Activated CD8-positive, alpha-beta memory T cell treated with anti-CD3 and anti-CD28 coated beads, Interleukin-2, amount 50 U/mL, for 1 hour (primary cell): ENCODE data around the gene MAD1L1.

Source experiments
- DNase-seq: peaks from one replicate; pipeline ENCODE4 v3.0.0-alpha.2; 2020; ENCODE audit errors: extremely low read depth

Gene MAD1L1

DNA sequence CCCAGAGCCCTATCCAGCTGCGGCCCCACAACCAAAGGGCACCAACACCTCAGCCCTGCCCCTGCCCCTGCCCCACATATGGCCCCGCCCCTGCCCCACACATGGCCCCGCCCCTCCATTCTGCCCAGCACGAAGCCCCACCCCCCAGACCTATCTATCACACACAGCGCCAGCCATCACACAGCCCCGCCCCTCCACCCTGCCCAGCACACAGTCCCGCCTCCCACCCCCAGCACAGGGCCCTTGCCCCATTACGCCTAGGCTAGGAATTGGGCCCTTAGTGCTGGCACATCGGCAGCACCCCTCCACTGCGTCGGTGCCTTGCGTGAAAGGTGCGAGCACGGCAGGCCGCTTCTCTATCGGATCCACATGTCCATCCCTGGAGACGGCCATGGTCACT is 126.8 kb downstream of the MAD1L1 start:
- no peak for DNase-seq

GRCh38 chr7:2105280-2105679 is 127.5 kb downstream of the MAD1L1 start:
- DNase-seq: no peak

- no peak for DNase-seq
These were observed 128.0 kb downstream of the MAD1L1 start for GRCh38 chr7:2104716-2105115.

DNA sequence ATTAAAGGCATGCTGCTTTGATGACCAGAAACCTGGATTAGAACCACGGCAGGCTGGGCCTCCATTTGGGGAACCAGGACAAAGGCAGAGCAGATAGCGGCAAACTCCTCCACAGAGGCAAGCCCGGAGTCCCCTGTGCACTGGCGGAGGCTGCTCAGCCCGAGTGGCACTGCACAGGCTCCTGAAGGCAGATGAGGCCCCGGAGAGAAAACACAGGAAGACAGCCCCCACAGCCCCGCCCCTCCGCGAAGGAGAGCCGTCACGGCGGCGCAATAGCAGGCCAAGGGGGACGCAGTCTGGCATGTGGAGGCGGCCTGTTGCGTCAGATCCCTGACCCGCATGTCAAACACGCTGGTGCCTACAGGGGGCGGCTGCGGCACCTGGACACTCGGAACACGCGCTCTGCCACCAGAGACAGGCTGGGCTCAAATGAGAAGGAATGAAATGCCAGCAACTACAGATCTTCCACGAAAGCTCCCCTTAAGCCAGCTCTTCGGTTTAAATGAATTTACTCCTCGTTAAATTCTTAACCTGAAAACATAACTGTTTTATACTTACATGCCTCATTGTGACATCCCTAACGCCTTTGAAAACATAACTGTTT is 128.5 kb downstream of the MAD1L1 start:
- DNase-seq: peak; percentile 41

DNA sequence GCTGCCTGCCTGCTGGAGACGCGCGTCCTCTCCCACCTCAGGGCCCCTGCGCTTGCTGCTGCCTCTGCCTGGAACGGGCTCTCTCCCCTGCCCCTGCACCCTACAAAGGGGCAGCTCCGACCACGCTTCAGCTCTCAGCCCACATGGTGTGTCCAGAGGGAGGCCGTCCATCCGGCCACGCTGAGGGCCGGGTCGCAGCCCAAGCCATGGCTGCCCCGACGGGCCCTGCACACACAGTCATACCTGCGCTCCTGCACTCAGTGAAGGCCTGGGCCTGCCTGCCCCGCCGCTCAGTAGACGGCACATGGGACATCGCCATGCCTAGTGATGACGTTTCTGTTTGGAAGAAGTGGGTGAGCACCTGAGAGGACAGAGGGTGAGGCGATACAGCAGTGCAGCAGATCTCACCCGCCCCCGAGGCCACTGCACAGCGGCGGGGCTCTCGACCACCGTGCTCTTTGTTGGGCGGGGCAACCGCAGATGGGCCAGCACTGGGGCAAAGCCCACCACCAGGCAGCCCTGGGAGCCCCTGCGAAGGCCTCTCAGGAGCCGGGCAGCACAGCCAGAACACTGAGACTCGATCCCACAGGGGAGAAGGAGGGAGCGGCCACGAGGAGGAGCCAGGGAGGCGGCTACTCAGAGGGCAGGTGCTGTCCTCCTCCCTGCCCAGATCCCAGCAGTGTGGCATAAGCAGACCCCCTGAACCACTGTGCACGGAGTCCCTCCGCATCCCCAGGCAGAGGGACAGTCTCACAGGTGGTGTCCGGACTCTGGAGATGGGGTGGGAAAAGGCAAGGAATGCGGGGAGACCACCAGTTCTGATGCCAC is 129.5 kb downstream of the MAD1L1 start:
- no peak for DNase-seq

- no peak for DNase-seq
These were observed 130.4 kb downstream of the MAD1L1 start for GRCh38 chr7:2102375-2102723.

DNA sequence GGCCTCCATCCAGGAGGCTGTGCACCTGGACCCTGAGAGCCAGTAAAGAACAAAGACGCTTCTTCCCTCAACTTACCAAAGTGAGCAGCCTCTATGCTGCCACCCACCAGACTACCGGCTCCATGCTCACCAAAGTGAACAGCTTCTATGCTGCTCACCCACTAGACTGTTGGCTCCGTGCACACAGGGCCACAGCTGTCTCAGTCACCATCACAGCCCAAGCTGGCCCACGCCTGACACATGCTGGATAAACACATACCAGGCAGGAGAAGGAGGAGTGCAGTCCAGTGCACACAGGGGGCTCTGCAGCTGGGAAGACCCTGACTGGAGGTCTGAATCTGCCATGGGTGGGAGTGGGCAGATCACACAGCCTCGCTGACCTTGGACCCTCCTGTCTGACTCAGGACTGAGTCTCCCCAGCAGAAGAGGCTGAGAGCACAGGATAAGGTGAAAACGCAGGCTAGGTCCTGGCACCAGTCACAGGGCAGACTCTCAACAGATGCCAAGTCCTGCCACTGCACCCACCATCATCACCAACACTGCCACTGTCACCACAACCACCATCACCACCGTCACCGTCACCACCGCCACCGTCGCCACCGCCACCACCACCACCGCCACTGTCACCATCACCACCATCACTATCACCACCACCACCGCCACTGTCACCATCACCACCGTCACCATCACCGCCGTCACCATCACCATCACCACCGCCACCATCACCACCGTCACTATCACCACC is 130.9 kb downstream of the MAD1L1 start:
- DNase-seq: no peak

DNA sequence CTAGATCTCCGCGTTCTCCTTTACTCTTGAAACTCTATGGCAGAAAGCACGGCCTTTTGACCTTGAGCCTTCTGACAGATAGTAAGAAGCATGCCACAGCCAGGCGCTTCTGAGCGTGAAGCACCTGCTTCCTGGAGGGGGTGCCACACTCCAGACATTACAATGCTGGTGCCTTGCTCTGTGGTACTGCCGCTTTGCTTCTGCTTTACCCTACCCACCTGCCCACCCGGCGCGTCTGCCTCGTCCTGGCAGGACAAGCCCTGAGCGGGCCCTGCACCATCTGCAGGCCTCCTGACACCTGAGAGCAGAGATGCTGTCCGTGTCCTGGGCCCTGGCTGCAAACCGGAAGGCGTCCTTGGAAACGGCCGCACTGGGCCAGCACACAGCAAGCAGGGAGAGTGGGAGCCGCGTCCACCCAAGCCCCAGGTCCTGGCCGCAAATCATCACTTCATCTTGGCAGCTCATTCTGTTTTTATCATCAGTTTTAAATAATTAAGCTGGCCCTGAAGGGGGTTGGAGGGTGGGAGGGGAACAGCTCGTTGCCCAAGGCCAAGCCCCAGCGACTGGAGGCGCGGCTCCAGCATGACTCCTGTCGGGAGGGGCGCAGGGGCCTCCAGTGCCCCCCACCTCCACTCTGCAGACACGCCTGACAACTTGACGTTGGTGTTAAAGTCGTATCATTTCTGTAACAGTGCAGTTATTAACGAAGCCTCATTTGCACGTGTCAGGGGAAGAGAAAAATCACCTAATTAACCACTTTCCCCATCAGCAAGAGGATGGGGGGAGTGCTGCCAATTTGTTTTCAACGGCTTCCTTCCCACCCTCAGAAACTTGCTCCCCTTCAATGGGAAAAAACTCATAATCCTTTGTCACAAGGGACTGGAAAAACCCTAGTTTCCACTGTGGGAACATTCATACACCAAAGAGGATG is 132.2 kb downstream of the MAD1L1 start:
- no peak for DNase-seq

DNA sequence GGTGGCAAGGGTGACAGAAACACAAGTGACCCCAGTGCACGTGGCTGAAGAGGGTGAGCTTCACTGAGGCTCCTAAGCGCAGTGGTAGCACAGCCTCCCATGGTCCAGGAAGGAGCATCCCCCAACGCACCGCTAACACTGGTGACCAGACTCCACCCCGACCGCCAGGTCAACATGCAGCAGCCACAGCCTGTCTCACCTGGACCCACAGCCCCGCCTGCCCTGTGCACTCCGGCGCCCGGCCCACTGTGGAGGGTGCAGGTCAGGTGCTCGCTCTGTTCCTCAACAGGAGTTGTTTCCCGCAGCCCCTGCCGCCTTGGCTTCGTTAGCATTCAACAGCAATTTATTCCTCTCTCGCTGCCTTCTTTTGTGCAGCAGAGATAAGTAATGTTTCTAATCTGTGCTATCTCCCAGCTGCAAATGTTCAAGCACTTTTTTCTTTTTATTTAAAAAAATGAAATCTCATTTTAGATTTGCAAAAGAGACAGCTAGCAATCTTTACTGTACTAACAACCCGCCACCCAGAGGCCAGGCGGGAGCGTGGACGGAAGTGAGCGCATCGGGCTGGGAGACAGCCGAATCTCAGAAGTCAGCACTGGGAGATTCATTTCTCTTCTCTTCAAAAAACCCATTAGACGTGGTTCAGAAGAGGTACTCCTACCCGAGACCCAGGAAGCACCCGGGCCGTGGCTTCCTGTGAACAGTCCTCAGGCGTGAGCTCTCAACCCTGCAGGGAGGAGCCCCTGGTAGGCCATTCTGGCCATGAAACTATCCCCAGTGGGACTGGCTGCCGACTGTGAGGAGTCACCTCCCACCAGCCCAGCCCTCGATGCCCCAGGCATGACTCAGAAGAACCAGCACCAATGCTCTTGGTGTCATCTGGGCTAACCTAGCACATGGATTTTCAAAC is 133.4 kb downstream of the MAD1L1 start:
- DNase-seq: peak; percentile 24

- no peak for DNase-seq
These were observed 134.2 kb downstream of the MAD1L1 start for GRCh38 chr7:2098496-2098895.

GRCh38 chr7:2098056-2098455 is 134.7 kb downstream of the MAD1L1 start:
- DNase-seq: no peak

DNA sequence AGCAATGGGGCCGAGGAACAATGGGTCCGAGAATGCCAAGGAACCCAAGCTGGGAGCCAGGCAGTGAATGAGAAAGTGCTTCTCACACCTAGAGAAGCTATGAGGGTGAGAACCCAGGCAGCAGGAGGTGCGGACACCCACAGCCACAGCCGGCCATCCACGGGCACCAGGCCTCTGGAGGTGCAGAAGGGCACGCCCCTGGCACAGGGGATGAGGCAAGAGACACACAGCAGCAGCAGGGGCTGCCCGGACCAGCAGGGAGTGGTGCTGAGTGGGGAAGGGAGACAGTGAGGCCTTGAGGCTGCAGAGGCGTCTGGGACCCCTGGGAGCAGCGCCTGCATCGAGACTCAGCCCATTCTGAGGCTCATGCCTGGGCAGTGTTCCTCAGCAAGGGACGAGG is 135.3 kb downstream of the MAD1L1 start:
- DNase-seq: no peak

GRCh38 chr7:2096692-2097387 is 135.9 kb downstream of the MAD1L1 start:
- DNase-seq: no peak

DNA sequence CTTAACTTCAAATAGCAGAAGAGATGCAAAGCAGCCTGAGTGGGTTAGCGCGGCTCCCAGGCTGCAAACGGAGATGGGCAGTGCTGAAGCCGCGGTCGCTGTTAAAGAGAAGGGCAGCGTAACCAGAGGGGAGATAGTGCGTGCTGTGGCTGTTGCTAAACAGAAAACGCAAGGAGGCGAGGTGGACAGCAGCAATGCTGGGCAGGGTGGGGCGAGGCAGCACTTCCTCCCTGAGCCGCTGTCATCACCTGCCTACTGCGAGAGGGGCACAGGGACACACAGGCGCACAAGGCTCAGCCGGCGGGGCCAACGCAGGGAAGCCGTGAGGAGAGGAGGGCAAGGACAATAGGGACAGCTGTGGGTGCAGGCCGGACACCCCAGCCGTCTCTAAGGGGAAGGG is 137.3 kb downstream of the MAD1L1 start:
- DNase-seq: no peak

GRCh38 chr7:2094454-2095045 is 138.2 kb downstream of the MAD1L1 start:
- DNase-seq: no peak

- no peak for DNase-seq
These were observed 138.9 kb downstream of the MAD1L1 start for GRCh38 chr7:2093843-2094220.

GRCh38 chr7:2093215-2093842 is 139.4 kb downstream of the MAD1L1 start:
- DNase-seq: no peak

DNA sequence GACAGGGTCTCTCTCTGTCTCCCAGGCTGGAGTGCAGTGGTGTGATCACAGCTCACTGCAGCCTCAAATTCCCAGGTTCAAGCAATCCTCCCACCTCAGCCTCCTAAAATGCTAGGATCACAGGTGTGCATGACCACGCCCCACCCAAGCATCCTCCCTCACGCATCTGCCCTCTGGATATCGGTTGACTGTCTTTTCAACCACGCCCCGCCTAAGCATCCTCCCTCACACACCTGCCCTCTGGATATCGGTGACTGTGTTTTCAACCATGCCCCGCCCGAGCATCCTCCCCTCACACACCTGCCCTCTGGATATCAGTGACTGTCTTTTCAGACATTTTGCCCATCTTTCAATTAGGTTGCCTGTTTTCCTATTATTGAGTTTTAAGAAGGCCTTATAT is 140.5 kb downstream of the MAD1L1 start:
- DNase-seq: no peak
